GM12878 (cell line): ENCODE results near the gene RAD51B.

Experiments
- BHLHE40 ChIP-seq, 2 experiments: fragments of 450-650 bp in 1 of 2; IDR thresholded peaks; 2 replicates each; pipeline ENCODE4 v1.6.1; 2011 to 2017; ENCODE audit warnings: low read depth in 2 of 2, borderline replicate concordance in 1 of 2, improper control_type of control experiment in 1 of 2, low read length in 1 of 2, mild to moderate bottlenecking in 1 of 2
- MYC ChIP-seq: IDR thresholded peaks from 2 replicates; pipeline ENCODE4 v1.6.1; 2011; ENCODE audit warnings: mild to moderate bottlenecking, low read length, moderate library complexity, inconsistent platforms; ENCODE audit not compliant: insufficient read depth, insufficient replicate concordance, insufficient read length, severe bottlenecking
- NFYB ChIP-seq: IDR thresholded peaks from 2 replicates; pipeline ENCODE4 v1.6.1; 2011; ENCODE audit warnings: low read depth, mild to moderate bottlenecking, low read length, improper control_type of control experiment, moderate library complexity; ENCODE audit not compliant: insufficient read depth
- NR2C2 ChIP-seq: IDR thresholded peaks from 2 replicates; pipeline ENCODE4 v1.6.1; 2011; ENCODE audit warnings: borderline replicate concordance, low read depth; ENCODE audit not compliant: control insufficient read depth, insufficient read length
- PAX5 ChIP-seq: IDR thresholded peaks from 2 replicates; pipeline ENCODE4 v1.6.1; 2011; ENCODE audit warnings: low read depth, low read length, borderline replicate concordance
- POLR2A ChIP-seq: IDR thresholded peaks from 2 replicates; pipeline ENCODE4 v1.6.1; 2011; ENCODE audit warnings: low read depth, mild to moderate bottlenecking, low read length
- RELA ChIP-seq: fragments of 450-650 bp; IDR thresholded peaks from 2 replicates; pipeline ENCODE4 v1.8.0; 2014; ENCODE audit warnings: borderline replicate concordance; ENCODE audit not compliant: partially characterized antibody
- SP1 ChIP-seq: IDR thresholded peaks from one replicate; pipeline ENCODE4 v1.6.1; 2011; ENCODE audit warnings: low read depth, low read length
- TAF1 ChIP-seq: IDR thresholded peaks from 2 replicates; pipeline ENCODE4 v1.6.1; 2011; ENCODE audit warnings: mild to moderate bottlenecking, low read depth, low read length, borderline replicate concordance
- YY1 ChIP-seq: IDR thresholded peaks from 2 replicates; pipeline ENCODE4 v1.6.1; 2011; ENCODE audit warnings: low read depth, mild to moderate bottlenecking, low read length
- ZBED1 ChIP-seq: IDR thresholded peaks from 2 replicates; pipeline ENCODE4 v1.6.1; 2016; ENCODE audit warnings: borderline replicate concordance
- TF ChIP-seq, protein P1 (sequence below), 3 experiments: IDR thresholded peaks in 2 of 3; conservative IDR thresholded peaks in 1 of 3; 2 replicates each; pipeline ENCODE4 v1.5.1; 2011; ENCODE audit warnings: low read depth in 3 of 3, low read length in 3 of 3, mild to moderate bottlenecking in 3 of 3, control low read depth in 2 of 3, moderate library complexity in 2 of 3, inconsistent platforms in 1 of 3, mixed read lengths in 1 of 3; ENCODE audit not compliant: control insufficient read depth in 2 of 3, insufficient read depth in 1 of 3; ENCODE audit errors: extremely low read depth in 1 of 3
- TF ChIP-seq, protein P2 (sequence below): fragments of 450-650 bp; IDR thresholded peaks from 2 replicates; pipeline ENCODE4 v1.6.1; 2016; ENCODE audit warnings: mild to moderate bottlenecking, moderate library complexity, borderline replicate concordance

DNA sequence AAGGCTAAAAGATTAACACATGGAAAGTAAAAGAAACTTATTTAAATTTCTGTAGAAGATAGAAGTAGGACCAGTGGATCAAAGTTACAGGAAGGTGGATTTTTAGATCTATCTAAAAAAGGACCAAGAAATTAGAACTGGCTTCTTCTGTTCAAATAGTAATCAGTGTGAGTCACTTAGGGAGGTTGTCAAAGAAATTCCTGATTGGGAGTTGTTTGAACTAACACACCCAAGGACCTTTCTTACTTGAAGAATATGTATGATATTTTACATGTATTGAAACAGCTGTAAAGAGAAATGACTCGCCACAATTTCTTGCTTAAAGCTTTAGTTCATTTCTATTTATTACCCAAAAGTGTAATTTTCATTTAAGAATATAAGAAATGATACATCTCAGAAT, 256.9 kb downstream of the RAD51B start:
- TF ChIP-seq TAF1 (no peak), ZBED1 (no peak), POLR2A (no peak), NR2C2 (no peak), BHLHE40 (IDR thresholded peaks at IDR 0.05; ENCODE audit: borderline replicate concordance in 1 of 2, low read depth in 2 of 2, low read length in 1 of 2) (no peak), YY1 (no peak), PAX5 (no peak), MYC (no peak), NFYB (no peak), SP1 (no peak), RELA (no peak)
- TF ChIP-seq, protein P1, sequence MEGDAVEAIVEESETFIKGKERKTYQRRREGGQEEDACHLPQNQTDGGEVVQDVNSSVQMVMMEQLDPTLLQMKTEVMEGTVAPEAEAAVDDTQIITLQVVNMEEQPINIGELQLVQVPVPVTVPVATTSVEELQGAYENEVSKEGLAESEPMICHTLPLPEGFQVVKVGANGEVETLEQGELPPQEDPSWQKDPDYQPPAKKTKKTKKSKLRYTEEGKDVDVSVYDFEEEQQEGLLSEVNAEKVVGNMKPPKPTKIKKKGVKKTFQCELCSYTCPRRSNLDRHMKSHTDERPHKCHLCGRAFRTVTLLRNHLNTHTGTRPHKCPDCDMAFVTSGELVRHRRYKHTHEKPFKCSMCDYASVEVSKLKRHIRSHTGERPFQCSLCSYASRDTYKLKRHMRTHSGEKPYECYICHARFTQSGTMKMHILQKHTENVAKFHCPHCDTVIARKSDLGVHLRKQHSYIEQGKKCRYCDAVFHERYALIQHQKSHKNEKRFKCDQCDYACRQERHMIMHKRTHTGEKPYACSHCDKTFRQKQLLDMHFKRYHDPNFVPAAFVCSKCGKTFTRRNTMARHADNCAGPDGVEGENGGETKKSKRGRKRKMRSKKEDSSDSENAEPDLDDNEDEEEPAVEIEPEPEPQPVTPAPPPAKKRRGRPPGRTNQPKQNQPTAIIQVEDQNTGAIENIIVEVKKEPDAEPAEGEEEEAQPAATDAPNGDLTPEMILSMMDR (IDR thresholded peaks at IDR 0.05 in 2 of 3, conservative IDR thresholded peaks at IDR 0.05 in 1 of 3; ENCODE audit: control insufficient read depth in 2 of 3, extremely low read depth in 1 of 3, insufficient read depth in 1 of 3, low read depth in 3 of 3, low read length in 3 of 3): no peak
- TF ChIP-seq, protein P2, sequence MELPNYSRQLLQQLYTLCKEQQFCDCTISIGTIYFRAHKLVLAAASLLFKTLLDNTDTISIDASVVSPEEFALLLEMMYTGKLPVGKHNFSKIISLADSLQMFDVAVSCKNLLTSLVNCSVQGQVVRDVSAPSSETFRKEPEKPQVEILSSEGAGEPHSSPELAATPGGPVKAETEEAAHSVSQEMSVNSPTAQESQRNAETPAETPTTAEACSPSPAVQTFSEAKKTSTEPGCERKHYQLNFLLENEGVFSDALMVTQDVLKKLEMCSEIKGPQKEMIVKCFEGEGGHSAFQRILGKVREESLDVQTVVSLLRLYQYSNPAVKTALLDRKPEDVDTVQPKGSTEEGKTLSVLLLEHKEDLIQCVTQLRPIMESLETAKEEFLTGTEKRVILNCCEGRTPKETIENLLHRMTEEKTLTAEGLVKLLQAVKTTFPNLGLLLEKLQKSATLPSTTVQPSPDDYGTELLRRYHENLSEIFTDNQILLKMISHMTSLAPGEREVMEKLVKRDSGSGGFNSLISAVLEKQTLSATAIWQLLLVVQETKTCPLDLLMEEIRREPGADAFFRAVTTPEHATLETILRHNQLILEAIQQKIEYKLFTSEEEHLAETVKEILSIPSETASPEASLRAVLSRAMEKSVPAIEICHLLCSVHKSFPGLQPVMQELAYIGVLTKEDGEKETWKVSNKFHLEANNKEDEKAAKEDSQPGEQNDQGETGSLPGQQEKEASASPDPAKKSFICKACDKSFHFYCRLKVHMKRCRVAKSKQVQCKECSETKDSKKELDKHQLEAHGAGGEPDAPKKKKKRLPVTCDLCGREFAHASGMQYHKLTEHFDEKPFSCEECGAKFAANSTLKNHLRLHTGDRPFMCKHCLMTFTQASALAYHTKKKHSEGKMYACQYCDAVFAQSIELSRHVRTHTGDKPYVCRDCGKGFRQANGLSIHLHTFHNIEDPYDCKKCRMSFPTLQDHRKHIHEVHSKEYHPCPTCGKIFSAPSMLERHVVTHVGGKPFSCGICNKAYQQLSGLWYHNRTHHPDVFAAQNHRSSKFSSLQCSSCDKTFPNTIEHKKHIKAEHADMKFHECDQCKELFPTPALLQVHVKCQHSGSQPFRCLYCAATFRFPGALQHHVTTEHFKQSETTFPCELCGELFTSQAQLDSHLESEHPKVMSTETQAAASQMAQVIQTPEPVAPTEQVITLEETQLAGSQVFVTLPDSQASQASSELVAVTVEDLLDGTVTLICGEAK: no peak
